GM12891 (cell line): ENCODE data around the gene HYCC2.

Source experiments
- PAX5 ChIP-seq: IDR thresholded peaks from 2 replicates; pipeline ENCODE4 v1.6.1; 2011; ENCODE audit warnings: low read length, moderate library complexity, mild to moderate bottlenecking; ENCODE audit not compliant: insufficient read depth, severe bottlenecking
- POLR2A ChIP-seq: IDR thresholded peaks from 2 replicates; pipeline ENCODE4 v1.6.1; 2011; ENCODE audit warnings: low read depth, low read length, control low read depth
- POLR2AphosphoS5 ChIP-seq: IDR thresholded peaks from 2 replicates; pipeline ENCODE4 v1.6.1; 2011; ENCODE audit warnings: low read depth, low read length, control low read depth
- POU2F2 ChIP-seq: IDR thresholded peaks from 2 replicates; pipeline ENCODE4 v1.6.1; 2011; ENCODE audit warnings: low read depth, mild to moderate bottlenecking, control low read depth, low read length, moderate library complexity
- SPI1 ChIP-seq: IDR thresholded peaks from 2 replicates; pipeline ENCODE4 v1.6.1; 2011; ENCODE audit warnings: low read depth, low read length, control low read depth
- TAF1 ChIP-seq: IDR thresholded peaks from 2 replicates; pipeline ENCODE4 v1.6.1; 2011; ENCODE audit warnings: low read depth, low read length, control low read depth

DNA sequence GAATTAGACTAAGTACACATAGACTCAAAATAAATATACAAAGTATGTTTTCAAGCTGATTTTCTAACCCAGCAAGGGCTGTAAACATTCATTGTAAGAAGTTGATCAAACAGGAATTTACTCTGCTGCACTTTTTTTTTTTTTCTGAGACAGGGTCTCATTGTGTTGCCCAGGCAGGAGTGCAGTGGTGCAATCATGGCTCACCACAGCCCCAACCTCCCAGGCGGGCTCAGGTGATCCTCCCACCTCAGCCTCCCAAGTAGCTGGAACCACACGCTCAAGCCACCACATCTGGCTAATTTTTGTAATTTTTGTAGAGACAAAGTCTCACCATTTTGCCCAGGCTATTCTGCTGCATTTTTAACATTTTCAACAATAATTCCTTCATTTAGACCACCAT is 36.2 kb upstream of the HYCC2 start:
- TF ChIP-seq POLR2AphosphoS5 (no peak), POLR2A (no peak), PAX5 (no peak), TAF1 (no peak), SPI1 (no peak), POU2F2 (no peak)
